ENCODE measurements around the gene CRY2.

The CRY2 gene

GRCh38 chr11:45879803-45880686, 32.8 kb downstream of the CRY2 start:
- DNase-seq (ENCODE audit: low spot score): no peak

GRCh38 chr11:45880772-45881570, 33.7 kb downstream of the CRY2 start:
- no peak for DNase-seq (ENCODE audit: low spot score)

- no peak for DNase-seq (ENCODE audit: low spot score)
These were observed 34.6 kb downstream of the CRY2 start for GRCh38 chr11:45881708-45882368.

- DNase-seq (ENCODE audit: low spot score): no peak
These were observed 37.4 kb downstream of the CRY2 start for GRCh38 chr11:45884596-45885185.

GRCh38 chr11:45885274-45885920, 38.1 kb downstream of the CRY2 start, which contains the start of gene MAPK8IP1:
Gene MAPK8IP1 (plus strand): TSS chr11:45885651. CDS start chr11:45885821, 170 bp downstream.
- no peak for DNase-seq (ENCODE audit: low spot score)

GRCh38 chr11:45885921-45886721, 38.8 kb downstream of the CRY2 start:
- DNase-seq (ENCODE audit: low spot score): no peak

GRCh38 chr11:45886816-45887520, 39.7 kb downstream of the CRY2 start:
- DNase-seq (ENCODE audit: low spot score): no peak

- no peak for DNase-seq (ENCODE audit: low spot score)
These were observed 40.3 kb downstream of the CRY2 start for GRCh38 chr11:45887587-45887986.

GRCh38 chr11:45889555-45889954, 42.3 kb downstream of the CRY2 start:
- no peak for DNase-seq (ENCODE audit: low spot score)

- no peak for DNase-seq (ENCODE audit: low spot score)
These were observed 42.7 kb downstream of the CRY2 start for GRCh38 chr11:45889966-45890365.

GRCh38 chr11:45890886-45891550, 43.7 kb downstream of the CRY2 start:
- no peak for DNase-seq (ENCODE audit: low spot score)

GRCh38 chr11:45892856-45893255, 45.6 kb downstream of the CRY2 start:
- no peak for DNase-seq (ENCODE audit: low spot score)

- no peak for DNase-seq (ENCODE audit: low spot score)
These were observed 47.4 kb downstream of the CRY2 start for GRCh38 chr11:45894555-45895247.

GRCh38 chr11:45895553-45896259, 48.4 kb downstream of the CRY2 start:
- no peak for DNase-seq (ENCODE audit: low spot score)

GRCh38 chr11:45896422-45896984, 49.2 kb downstream of the CRY2 start:
- DNase-seq (ENCODE audit: low spot score): peak; percentile 54

GRCh38 chr11:45897556-45897955, 50.3 kb downstream of the CRY2 start:
- no peak for DNase-seq (ENCODE audit: low spot score)

- DNase-seq (ENCODE audit: low spot score): no peak
These were observed 51.8 kb downstream of the CRY2 start for GRCh38 chr11:45899086-45899447.

Measured in globus pallidus (tissue), 1 donor.